ENCODE data around the gene GCAT.

The GCAT gene

DNA sequence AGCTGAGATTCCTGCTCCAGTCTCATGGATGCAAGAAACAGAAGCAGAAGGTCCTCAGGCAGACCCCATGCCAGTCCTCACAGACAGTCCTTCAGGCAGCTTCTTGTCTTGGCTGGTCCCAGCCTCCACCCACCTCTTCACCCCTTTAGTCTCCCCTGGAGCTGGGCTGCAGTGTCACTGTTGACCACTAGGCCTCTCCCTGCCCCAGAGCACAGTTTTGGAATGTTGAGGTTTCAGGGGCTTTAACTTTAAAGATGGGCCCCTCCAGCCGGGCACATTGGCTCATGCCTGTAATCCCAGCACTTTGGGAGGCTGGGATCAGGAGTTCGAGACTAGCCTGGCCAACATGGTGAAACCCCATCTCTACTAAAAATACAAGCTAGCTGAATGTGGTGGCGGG is 39.5 kb upstream of the GCAT start:
- Histone ChIP-seq H3K9me3 (no peaks in the 10 kb centered on the region), H3K27me3 (no peaks in the 10 kb centered on the region), H3K27ac (no peak overlapping the region), H3K4me1 (no peaks in the 10 kb centered on the region), H3K36me3 (peaks cover 50 to 88% (median 73%) of the 10 kb centered on the region in 3 donors), H3K4me3 (no peak overlapping the region)
- intact Hi-C loops (cut with DNase I; ENCODE audit: low total_unique reads), result loop anchor here (1.0 kb wide), 1 partner anchor 38 kb away; no protein-coding TSS in a partner anchor
- DNase-seq, result no peak
- TF ChIP-seq, protein P1, sequence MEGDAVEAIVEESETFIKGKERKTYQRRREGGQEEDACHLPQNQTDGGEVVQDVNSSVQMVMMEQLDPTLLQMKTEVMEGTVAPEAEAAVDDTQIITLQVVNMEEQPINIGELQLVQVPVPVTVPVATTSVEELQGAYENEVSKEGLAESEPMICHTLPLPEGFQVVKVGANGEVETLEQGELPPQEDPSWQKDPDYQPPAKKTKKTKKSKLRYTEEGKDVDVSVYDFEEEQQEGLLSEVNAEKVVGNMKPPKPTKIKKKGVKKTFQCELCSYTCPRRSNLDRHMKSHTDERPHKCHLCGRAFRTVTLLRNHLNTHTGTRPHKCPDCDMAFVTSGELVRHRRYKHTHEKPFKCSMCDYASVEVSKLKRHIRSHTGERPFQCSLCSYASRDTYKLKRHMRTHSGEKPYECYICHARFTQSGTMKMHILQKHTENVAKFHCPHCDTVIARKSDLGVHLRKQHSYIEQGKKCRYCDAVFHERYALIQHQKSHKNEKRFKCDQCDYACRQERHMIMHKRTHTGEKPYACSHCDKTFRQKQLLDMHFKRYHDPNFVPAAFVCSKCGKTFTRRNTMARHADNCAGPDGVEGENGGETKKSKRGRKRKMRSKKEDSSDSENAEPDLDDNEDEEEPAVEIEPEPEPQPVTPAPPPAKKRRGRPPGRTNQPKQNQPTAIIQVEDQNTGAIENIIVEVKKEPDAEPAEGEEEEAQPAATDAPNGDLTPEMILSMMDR (IDR thresholded peaks at IDR 0.05), result no peak

DNA sequence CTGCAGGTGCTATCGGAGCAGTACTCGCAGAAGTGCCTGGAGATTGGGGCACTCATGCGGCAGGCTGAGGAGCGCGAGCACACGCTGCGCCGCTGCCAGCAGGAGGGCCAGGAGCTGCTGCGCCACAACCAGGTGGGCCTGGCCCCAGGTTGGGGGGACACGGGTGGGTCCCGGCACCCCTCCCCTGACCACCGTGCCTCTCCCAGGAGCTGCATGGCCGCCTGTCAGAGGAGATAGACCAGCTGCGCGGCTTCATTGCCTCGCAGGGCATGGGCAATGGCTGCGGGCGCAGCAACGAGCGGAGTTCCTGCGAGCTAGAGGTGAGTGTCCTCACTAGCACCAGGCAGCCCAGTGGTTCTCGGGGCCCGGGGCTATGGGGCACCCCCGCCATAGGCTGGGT is 38.7 kb upstream of the GCAT start:
- H3K9me3 ChIP-seq, result no peaks in the 10 kb centered on the region
- TF ChIP-seq, protein P1 (IDR thresholded peaks at IDR 0.05), result no peak
- H3K27ac ChIP-seq, result no peak overlapping the region
- intact Hi-C loops (cut with DNase I; ENCODE audit: low total_unique reads), result no loop called here
- no peak overlapping the region for H3K4me3 ChIP-seq
- no peaks in the 10 kb centered on the region for H3K4me1 ChIP-seq
- H3K36me3 ChIP-seq, result peaks cover 55 to 88% (median 75%) of the 10 kb centered on the region in 3 donors
- no peaks in the 10 kb centered on the region for H3K27me3 ChIP-seq
- no peak for DNase-seq

DNA sequence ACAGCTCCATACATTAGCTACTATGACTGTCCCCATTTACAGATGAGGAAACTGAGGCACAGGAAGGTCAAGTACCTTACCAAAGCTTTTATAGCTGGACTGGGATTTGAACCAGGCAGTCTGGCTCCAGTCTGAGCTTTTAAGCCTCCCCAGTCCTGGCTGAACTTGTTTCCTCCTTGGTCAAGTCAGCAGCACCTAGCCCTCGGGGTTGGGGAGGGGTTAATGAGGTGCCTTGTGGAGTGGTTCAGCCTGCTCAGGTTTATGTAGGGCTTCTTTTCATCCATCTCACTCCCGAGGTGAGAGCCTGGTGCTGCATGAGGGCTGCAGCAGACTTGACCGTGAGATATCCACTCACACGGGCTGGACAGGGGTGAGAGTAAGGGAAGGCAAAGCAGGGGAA is 36.7 kb upstream of the GCAT start:
- H3K4me1 ChIP-seq, result no peaks in the 10 kb centered on the region
- H3K9me3 ChIP-seq, result no peaks in the 10 kb centered on the region
- TF ChIP-seq, protein P1 (IDR thresholded peaks at IDR 0.05), result no peak
- no peak for DNase-seq
- no peak overlapping the region for H3K4me3 ChIP-seq
- no peak overlapping the region for H3K27ac ChIP-seq
- peaks cover 60 to 89% (median 71%) of the 10 kb centered on the region in 3 donors for H3K36me3 ChIP-seq
- H3K27me3 ChIP-seq, result no peaks in the 10 kb centered on the region
- intact Hi-C loops (cut with DNase I; ENCODE audit: low total_unique reads), result no loop called here

DNA sequence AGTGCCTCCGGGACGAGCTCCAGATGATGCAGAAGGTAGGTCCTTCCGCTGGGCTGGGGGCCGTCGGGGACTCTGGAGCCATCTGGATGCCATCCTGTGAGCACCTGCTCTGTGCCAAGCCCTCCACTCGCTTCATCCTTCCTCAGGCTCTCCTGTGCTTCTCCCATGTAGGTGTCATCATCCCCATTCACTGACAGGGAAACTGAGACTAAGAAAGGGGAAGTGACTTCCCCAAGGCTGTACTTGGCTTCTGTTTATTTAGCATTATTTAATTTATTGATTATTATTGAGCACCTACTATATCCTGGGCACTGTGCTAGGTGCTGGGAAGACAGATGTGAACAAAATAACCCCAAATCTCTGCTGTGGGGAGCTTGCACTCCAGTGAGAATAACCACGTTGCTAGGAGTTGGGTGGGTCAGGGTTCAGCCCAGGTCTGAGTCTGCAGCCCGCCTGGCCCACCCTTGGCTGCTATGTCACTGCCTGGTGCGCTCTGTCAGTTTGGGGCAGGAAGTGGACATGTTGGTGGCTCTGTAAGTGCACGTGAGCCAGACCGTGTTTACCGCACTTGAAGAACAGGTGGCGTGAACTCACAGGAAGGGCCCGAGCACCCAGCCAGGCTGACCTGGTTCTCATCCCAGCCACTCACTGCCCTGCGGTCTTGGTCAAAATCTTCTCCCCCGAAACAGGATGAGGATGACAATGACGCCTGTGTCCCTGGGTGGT is 35.9 kb upstream of the GCAT start:
- TF ChIP-seq, protein P1 (IDR thresholded peaks at IDR 0.05), result no peak
- peaks cover 60 to 83% (median 67%) of the 10 kb centered on the region in 3 donors for H3K36me3 ChIP-seq
- peaks cover 0 to 6% (median 5%) of the 10 kb centered on the region in 4 donors for H3K4me1 ChIP-seq
- H3K4me3 ChIP-seq, result no peak overlapping the region
- DNase-seq, result no peak
- H3K27me3 ChIP-seq, result no peaks in the 10 kb centered on the region
- H3K27ac ChIP-seq, result no peak overlapping the region
- intact Hi-C loops (cut with DNase I; ENCODE audit: low total_unique reads), result no loop called here
- no peaks in the 10 kb centered on the region for H3K9me3 ChIP-seq

DNA sequence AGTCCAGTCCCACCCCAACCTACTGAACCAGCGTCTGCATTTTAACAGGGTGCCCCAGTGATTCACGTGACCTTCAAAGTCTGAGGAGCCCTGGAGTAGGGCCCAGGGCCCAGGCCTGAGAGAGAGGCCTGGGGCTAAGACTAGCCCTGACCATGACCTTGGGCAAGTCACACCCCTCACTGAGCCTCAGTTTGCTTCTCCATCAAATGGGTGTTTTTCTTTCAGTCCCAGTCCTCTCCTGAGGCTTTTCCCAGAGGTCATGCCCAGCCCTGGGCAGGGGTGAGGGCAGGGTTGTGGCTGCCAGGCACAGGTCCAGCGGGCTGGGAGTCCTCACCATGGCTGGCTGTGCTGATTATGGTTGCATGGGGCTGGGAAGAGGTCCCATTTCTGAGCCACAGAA is 33.0 kb upstream of the GCAT start:
- Histone ChIP-seq H3K36me3 (peaks cover 43 to 55% (median 46%) of the 10 kb centered on the region in 3 donors), H3K27ac (no peak overlapping the region), H3K4me1 (peaks cover 0 to 13% (median 10%) of the 10 kb centered on the region in 4 donors), H3K27me3 (no peaks in the 10 kb centered on the region), H3K4me3 (no peak overlapping the region), H3K9me3 (no peaks in the 10 kb centered on the region)
- intact Hi-C loops (cut with DNase I; ENCODE audit: low total_unique reads), result no loop called here
- TF ChIP-seq, protein P1 (IDR thresholded peaks at IDR 0.05), result no peak
- no peak for DNase-seq

Data from tibial artery (tissue), 4 donors.